Stomach (tissue), 4 donors: ENCODE measurements around the gene MACO1.
"Not testable (repeated sequence)": the region's sequence is repeated elsewhere in the genome, so short reads cannot be mapped to it uniquely, and the experiment has no call there.

ENCODE experiments used
- CTCF ChIP-seq, 7 experiments: fragments of 450-650 bp in 4 of 7; fragments of 200-600 bp in 3 of 7; sonication (generic) in 3 of 7; IDR thresholded peaks; one replicate each; pipeline ENCODE4 v1.5.1; 2016 to 2019; ENCODE audit warnings: antibody characterized with exemption in 7 of 7, control low read depth in 2 of 7, mild to moderate bottlenecking in 1 of 7
- EP300 ChIP-seq: sonication (generic); formaldehyde crosslinking; IDR thresholded peaks from one replicate; pipeline ENCODE4 v1.6.1; 2017; ENCODE audit warnings: antibody characterized with exemption
- POLR2AphosphoS5 ChIP-seq, 3 donors: sonication (generic); formaldehyde crosslinking; IDR thresholded peaks; one replicate each; pipeline ENCODE4 v1.6.1; 2016; ENCODE audit warnings: antibody characterized with exemption in 3 of 3

- TF ChIP-seq CTCF (IDR thresholded peaks at IDR 0.05); POLR2AphosphoS5 (IDR thresholded peaks at IDR 0.05); EP300: not testable (repeated sequence)
Observed at GRCh38 chr1:25398079-25398478, 32.6 kb upstream of the MACO1 start.
